ENCODE measurements around the gene MYO1B.

The MYO1B gene

DNA sequence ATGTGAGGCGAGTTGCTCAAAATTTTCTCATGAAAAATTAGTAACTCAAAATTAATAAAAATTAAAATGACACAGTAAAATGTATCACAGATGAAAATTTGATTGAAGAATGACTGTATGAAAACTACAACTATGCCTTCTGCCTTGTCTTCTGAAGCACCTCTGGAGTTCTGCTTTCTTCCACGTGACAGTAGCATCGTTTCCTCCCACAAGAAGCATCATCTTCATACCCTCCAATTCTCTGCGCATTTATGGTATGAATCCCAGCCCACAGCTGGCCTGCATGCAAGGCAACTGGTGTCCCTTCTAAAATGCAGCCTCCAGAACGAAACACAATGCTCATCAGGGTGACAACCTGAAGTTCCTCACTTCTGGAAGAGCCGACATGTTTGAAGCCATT, 189.9 kb downstream of the MYO1B start:
- no peaks in the 10 kb centered on the region for H4K20me1 ChIP-seq (ENCODE audit: insufficient read depth, low read length)
- TF ChIP-seq EZH2 (IDR thresholded peaks at IDR 0.05; ENCODE audit: borderline replicate concordance, low read length) (no peak), CTCF (IDR thresholded peaks at IDR 0.05; ENCODE audit: low read length) (no peak)
- H3K27ac ChIP-seq (ENCODE audit: low read depth, low read length, poor library complexity, severe bottlenecking): no peak overlapping the region
- no peak overlapping the region for H2AFZ ChIP-seq (ENCODE audit: low read length)
- H3K27me3 ChIP-seq (ENCODE audit: insufficient read depth, low read length): no peaks in the 10 kb centered on the region
- H3K36me3 ChIP-seq (ENCODE audit: insufficient read depth, low read length): no peaks in the 10 kb centered on the region
- no peaks in the 10 kb centered on the region for H3K4me1 ChIP-seq (ENCODE audit: insufficient read depth, low read length, severe bottlenecking)
- H3F3A ChIP-seq (ENCODE audit: insufficient read depth, low read length): no peaks in the 10 kb centered on the region
- no peaks in the 10 kb centered on the region for H3K79me2 ChIP-seq (ENCODE audit: insufficient read depth, low read length)
- no peak overlapping the region for H3K9ac ChIP-seq (ENCODE audit: low read length)
- H3K4me3 ChIP-seq (ENCODE audit: low read depth, low read length, poor library complexity, severe bottlenecking): no peak overlapping the region
- no peaks in the 10 kb centered on the region for H3K9me3 ChIP-seq (ENCODE audit: low read length)
- no peak overlapping the region for H3K4me2 ChIP-seq (ENCODE audit: low read length)
- H3K9me2 ChIP-seq (ENCODE audit: low read depth, low read length): no peaks in the 10 kb centered on the region

DNA sequence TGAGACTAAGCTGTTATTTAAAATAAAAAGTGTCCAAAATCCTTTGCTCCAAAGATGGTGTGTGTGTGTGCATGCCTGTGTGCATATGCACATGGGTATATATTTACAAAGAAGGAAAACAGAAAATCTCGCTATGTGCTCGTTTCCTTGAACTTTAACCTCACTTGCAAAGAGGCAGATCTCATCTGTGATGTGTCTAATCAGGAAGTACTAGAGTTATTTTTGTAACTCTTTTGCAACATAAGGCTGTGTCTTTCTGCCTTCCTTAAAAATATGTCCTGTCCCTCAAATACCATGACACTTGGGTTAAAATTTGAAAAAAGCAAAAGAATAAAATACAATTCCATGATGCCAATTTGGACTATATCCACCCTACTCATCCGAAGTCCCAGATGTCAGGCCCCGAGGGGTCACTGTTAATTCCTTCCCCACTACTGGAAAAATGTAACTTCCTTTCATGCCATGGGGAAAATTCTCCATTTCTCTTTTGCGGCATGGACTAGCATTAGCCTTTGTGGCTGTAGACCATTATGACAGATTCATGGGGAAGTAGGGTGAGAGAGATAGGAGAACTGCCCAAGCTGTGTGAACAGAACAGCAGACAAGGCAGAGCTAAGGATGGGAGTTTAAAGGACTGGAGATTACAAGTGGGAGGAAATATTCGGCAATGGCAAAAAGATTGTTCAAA, 191.3 kb downstream of the MYO1B start:
- Histone ChIP-seq H3F3A (ENCODE audit: insufficient read depth, low read length) (no peaks in the 10 kb centered on the region), H3K4me1 (ENCODE audit: insufficient read depth, low read length, severe bottlenecking) (no peaks in the 10 kb centered on the region), H3K4me3 (ENCODE audit: low read depth, low read length, poor library complexity, severe bottlenecking) (no peak overlapping the region), H4K20me1 (ENCODE audit: insufficient read depth, low read length) (no peaks in the 10 kb centered on the region), H3K79me2 (ENCODE audit: insufficient read depth, low read length) (no peaks in the 10 kb centered on the region), H3K9me2 (ENCODE audit: low read depth, low read length) (no peaks in the 10 kb centered on the region), H3K9ac (ENCODE audit: low read length) (no peak overlapping the region), H3K9me3 (ENCODE audit: low read length) (no peaks in the 10 kb centered on the region), H3K27ac (ENCODE audit: low read depth, low read length, poor library complexity, severe bottlenecking) (no peak overlapping the region), H3K4me2 (ENCODE audit: low read length) (no peak overlapping the region), H2AFZ (ENCODE audit: low read length) (no peak overlapping the region), H3K36me3 (ENCODE audit: insufficient read depth, low read length) (no peaks in the 10 kb centered on the region), H3K27me3 (ENCODE audit: insufficient read depth, low read length) (no peaks in the 10 kb centered on the region)
- no peak for TF ChIP-seq CTCF (IDR thresholded peaks at IDR 0.05; ENCODE audit: low read length)
- TF ChIP-seq EZH2 (IDR thresholded peaks at IDR 0.05; ENCODE audit: borderline replicate concordance, low read length): no peak

DNA sequence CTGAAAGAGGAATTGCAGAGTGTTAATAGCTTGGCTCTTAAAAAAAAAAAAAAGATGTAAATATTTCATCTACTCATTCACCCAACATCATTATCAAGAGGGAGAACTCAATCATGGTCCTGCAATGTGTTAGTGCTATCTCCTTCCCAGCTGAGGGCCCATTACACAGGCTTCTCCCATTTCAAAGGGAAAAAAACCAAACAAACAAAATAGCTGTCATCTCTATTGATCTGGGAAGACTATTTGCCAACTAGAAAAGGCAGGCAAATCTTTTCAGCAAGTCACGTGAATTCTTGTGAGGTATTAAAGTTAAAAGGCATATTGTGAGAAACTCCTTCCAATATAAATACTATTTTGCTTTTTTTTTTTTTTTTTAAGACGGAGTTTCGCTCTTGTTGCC, 194.3 kb downstream of the MYO1B start:
- no peaks in the 10 kb centered on the region for H4K20me1 ChIP-seq (ENCODE audit: insufficient read depth, low read length)
- no peak overlapping the region for H3K4me3 ChIP-seq (ENCODE audit: low read depth, low read length, poor library complexity, severe bottlenecking)
- H2AFZ ChIP-seq (ENCODE audit: low read length): no peak overlapping the region
- no peaks in the 10 kb centered on the region for H3K9me2 ChIP-seq (ENCODE audit: low read depth, low read length)
- no peaks in the 10 kb centered on the region for H3F3A ChIP-seq (ENCODE audit: insufficient read depth, low read length)
- no peaks in the 10 kb centered on the region for H3K9me3 ChIP-seq (ENCODE audit: low read length)
- no peak overlapping the region for H3K4me2 ChIP-seq (ENCODE audit: low read length)
- TF ChIP-seq EZH2 (IDR thresholded peaks at IDR 0.05; ENCODE audit: borderline replicate concordance, low read length) (no peak), CTCF (IDR thresholded peaks at IDR 0.05; ENCODE audit: low read length) (no peak)
- H3K9ac ChIP-seq (ENCODE audit: low read length): no peak overlapping the region
- H3K27me3 ChIP-seq (ENCODE audit: insufficient read depth, low read length): no peaks in the 10 kb centered on the region
- H3K79me2 ChIP-seq (ENCODE audit: insufficient read depth, low read length): no peaks in the 10 kb centered on the region
- no peak overlapping the region for H3K27ac ChIP-seq (ENCODE audit: low read depth, low read length, poor library complexity, severe bottlenecking)
- no peaks in the 10 kb centered on the region for H3K36me3 ChIP-seq (ENCODE audit: insufficient read depth, low read length)
- H3K4me1 ChIP-seq (ENCODE audit: insufficient read depth, low read length, severe bottlenecking): no peaks in the 10 kb centered on the region
